ENCODE data around the gene KRTAP10-6. TPM values are rescaled to one million over a fixed set of nuclear protein-coding genes. Genes with fewer than 3 reads are reported as not detected.
"Not testable (repeated sequence)": the region's sequence is repeated elsewhere in the genome, so short reads cannot be mapped to it uniquely, and the experiment has no call there.

KRTAP10-6 gene
- total RNA-seq, 1 experiment from 2014 or later, result not detected

- no peak for DNase-seq (ENCODE audit: low read depth)
These were observed 34.6 kb downstream of the KRTAP10-6 start for GRCh38 chr21:44557491-44558328.

DNA sequence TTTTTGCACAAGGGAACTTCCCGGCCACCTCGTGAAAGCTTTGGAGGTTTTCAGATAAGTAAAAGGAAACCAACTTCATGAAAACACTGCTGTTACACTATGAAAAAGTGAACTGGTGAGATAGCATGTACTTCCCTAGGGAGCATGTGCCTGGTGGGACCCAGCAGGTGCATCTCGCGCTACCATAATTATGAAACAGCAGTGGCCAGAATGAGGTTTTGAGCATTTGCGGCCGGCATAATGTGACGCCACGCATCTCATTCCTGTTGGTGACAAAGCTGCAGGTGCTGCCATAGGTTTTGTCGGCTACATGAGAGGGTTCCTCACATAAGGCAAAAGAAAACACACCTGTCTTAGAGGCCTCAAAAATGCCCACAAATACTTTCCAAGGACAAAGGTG is 35.4 kb downstream of the KRTAP10-6 start:
- DNase-seq (ENCODE audit: low read depth), result no peak

DNA sequence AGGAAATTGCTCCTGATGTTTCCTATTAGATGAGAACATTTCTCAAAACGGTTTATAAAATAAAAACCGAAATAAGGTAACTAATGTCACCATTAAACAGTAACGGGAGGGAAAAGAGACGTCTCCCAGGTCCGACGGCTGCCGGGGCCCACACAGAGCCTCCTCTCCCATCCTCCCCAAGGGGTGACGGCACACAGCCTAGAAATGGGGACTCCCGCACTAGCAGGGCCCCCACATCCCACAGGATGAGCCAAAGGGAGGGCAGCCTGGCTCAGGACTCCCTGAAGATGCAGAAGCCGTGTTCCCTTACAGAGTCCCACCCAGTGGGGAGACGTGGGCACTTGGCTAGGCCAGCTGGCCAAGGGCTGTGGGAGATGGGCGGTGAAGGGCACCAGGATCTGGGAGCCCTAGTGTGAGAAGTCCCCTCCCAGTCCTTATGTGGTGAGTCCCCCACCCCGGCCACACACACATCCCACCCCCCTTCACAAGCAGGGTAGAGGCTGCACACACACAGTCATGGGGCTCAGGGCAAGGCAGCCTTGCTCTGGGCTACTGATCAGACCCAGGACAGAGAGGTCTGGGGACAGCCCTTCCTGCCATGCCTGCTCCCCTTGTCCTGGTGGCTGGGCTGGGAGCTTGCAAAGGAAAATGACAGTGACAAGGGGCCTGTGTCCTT is 37.0 kb downstream of the KRTAP10-6 start:
- no peak for DNase-seq (ENCODE audit: low read depth)

DNA sequence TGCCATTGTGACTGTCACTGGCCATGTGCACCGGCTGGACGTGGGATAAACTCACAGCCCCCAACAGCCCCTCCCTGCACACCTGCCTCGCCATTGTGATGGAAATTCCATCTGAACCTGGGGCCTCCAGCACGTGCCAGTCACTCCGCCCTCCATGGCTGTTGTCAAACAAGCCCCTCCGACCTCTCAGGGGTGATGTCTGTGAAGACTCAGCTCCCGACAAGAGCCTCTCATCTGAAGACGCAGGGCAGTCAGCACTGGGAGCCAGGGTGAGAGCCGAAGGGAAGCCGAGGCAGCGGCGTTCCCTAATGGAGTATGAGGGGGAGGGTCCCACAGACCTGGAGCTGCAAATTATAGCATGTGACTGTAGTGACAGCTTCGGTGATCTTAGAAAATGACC is 39.6 kb downstream of the KRTAP10-6 start:
- no peak for DNase-seq (ENCODE audit: low read depth)

- no peak for DNase-seq (ENCODE audit: low read depth)
These were observed 40.2 kb downstream of the KRTAP10-6 start for GRCh38 chr21:44552136-44552535.

DNA sequence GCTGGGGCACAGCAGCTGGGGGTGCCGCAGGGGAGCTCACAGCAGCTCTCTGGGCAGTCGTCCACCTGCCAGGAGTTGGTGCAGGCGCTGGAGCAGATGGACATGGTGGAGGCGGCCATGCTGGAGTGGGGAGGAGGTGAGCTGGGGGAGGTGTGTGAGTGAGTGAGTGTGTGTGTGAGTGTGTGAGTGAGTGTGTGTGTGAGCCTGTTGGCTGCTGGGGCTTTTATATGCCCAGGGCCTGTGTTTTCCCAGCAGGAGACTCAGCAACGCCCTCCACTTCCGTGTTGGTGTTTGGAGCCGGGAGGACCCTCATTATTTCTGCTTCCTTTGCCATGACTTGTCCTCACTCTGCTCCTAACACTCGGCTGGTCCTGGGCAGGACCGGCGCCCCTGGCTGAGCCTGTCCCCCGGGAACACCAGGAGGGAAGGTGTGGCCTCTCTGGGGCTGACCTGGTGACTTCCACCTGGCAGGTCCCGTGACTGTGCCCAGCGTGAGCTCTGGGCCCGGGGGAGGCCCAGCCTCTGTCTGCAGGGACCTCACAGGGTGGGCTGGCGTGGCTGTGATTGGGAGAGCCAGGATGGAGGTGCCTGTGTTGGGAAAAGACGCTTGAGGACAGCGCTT is 40.9 kb downstream of the KRTAP10-6 start, which contains the start of gene KRTAP10-2:
Gene KRTAP10-2 (minus strand): TSS at position 166 of the 622 bp plus-strand sequence. CDS start 47 bp downstream, at position 119.
- no peak for DNase-seq (ENCODE audit: low read depth)

GRCh38 chr21:44550807-44551206 is 41.5 kb downstream of the KRTAP10-6 start:
- peak; percentile 8 for DNase-seq (ENCODE audit: low read depth)

- DNase-seq (ENCODE audit: low read depth), result not testable (repeated sequence)
These were observed 42.0 kb downstream of the KRTAP10-6 start for GRCh38 chr21:44550285-44550684.

GRCh38 chr21:44549525-44550211 is 42.6 kb downstream of the KRTAP10-6 start:
- DNase-seq (ENCODE audit: low read depth), result no peak

DNA sequence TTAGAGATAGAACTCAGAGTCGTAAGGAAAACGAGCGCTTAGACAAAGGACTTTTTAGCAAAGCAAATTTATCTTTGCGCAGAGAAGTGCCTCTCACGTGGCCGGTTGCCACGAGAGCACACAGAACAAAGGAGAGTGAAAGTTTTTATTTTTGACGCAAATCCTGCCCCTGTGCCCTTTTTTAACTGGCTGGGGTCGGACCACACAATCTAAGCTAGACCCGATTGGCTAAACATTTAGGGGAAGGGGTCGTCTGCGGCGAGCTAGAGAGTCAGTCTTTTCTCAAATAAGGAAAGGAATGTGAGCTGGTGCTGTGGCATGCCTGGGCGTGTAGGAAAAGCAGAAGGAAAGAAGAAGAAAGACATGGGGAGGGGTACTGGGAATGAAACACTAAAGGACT is 43.4 kb downstream of the KRTAP10-6 start:
- no peak for DNase-seq (ENCODE audit: low read depth)

DNA sequence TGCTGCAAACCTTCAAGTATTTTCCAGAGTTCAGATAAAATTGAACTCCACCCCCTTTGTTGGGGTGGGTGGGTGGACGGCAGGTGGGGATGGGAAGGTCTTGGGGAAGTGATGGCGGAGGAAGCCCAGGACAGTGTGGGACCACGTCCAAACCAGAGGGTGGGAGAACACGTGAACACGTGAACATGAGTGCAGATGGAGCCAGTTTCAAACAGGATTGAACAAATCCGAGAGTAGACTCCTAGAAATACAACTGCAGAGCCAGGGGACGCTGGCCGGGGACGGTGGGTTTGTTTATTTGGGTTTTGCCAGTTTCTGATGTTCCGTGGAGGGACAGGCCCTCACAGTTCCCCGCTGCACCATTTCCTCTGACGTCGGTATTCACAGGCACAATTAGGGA is 43.9 kb downstream of the KRTAP10-6 start:
- no peak for DNase-seq (ENCODE audit: low read depth)

DNA sequence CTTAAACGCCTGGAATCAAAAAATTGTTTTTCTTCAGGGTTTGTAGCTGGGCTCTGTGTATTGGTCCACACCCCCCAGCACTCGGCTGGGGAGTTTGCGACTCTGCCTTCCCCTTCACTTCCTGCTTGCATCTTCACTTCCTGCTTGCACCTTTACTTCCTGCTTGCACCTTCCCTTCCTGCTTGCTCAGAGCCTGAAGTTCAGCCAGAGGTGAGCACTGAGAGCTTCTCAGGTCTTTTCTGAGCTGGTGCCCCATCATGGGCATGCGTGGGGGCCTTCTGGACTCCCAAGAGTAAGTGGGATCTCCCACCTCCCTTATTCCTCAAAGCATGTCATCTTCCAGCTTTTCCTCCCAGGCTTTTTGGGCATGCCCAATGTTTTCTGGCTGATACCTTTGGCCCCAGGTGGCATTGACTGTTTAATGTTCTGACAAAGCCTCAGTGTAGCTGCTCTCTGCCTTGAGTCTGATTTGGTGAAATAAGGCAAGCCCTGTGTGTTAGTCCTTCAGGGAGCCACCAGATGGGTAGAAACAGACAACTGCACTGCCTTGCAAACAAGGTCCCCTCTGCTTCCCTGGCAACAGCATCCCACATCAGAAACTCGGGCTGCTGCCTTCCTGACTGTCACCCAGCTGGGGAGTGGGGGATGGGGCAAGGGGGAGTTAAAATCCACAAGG is 44.5 kb downstream of the KRTAP10-6 start:
- no peak for DNase-seq (ENCODE audit: low read depth)

DNA sequence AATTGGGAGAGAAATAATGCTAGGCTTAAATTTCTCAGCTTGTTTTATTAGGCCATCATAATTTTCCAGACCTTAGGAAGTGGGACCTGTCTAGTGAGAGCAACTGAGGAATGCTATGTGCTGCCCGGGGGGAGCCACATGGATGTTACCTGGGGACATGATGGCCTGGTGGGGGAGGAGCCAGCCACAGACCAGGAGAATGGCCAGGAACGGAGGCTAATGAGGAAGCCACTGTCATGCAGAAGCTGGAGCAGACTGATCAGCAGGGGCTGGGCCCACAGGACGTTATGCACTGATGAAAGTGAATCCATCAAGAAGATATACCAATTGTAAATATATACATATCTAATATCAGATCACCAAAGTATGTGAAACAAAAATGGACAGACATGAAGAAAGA is 47.7 kb downstream of the KRTAP10-6 start:
- no peak for DNase-seq (ENCODE audit: low read depth)

DNA sequence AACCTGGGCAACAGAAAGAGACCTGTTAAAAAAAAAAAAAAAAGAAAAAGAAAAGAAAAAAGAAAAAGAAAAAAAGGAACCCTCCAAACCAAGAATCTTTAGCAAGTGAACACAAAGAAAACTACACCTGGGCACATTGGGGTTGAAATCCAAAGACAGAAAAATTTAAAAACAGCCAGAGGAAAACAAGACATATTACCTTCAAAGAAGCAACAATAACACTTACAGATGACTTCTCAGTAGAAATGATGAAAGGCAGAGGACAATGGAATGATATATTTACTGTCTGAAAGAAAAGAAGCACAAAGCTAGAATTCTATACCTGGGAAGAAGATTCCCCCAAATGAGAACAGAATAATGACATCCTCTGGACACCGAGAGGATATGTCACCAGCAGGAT is 49.6 kb downstream of the KRTAP10-6 start:
- DNase-seq (ENCODE audit: low read depth), result no peak

Other genes starting within 250 kb of the KRTAP10-6 start
- not detected in 2 replicates for gene TRPM2, start 238.9 kb downstream of the KRTAP10-6 start, total RNA-seq (2014; rRNA removed)
- gene LRRC3, start 137.0 kb downstream of the KRTAP10-6 start, total RNA-seq (2014; rRNA removed), result not detected in 2 replicates
- not detected in 2 replicates for gene KRTAP10-1, start 52.3 kb downstream of the KRTAP10-6 start, total RNA-seq (2014; rRNA removed)
- gene KRTAP10-2, start 41.0 kb downstream of the KRTAP10-6 start, total RNA-seq (2014; rRNA removed), result not detected in 2 replicates
- gene KRTAP10-3, start 33.7 kb downstream of the KRTAP10-6 start, total RNA-seq (2014; rRNA removed), result not detected in 2 replicates
- gene KRTAP10-4, start 18.8 kb downstream of the KRTAP10-6 start, total RNA-seq (2014; rRNA removed), result not detected in 2 replicates
- gene KRTAP10-5, start 11.9 kb downstream of the KRTAP10-6 start, total RNA-seq (2014; rRNA removed), result not detected in 2 replicates
- not detected in 2 replicates for gene KRTAP10-7, start 8.1 kb upstream of the KRTAP10-6 start, total RNA-seq (2014; rRNA removed)
- gene KRTAP10-8, start 19.6 kb upstream of the KRTAP10-6 start, total RNA-seq (2014; rRNA removed), result not detected in 2 replicates
- gene KRTAP10-9, start 34.6 kb upstream of the KRTAP10-6 start, total RNA-seq (2014; rRNA removed), result not detected in 2 replicates
- not detected in 2 replicates for gene KRTAP10-10, start 44.9 kb upstream of the KRTAP10-6 start, total RNA-seq (2014; rRNA removed)
- gene KRTAP10-11, start 53.9 kb upstream of the KRTAP10-6 start, total RNA-seq (2014; rRNA removed), result not detected in 2 replicates
- not detected in 2 replicates for gene KRTAP12-4, start 62.2 kb upstream of the KRTAP10-6 start, total RNA-seq (2014; rRNA removed)
- gene KRTAP12-3, start 65.4 kb upstream of the KRTAP10-6 start, total RNA-seq (2014; rRNA removed), result not detected in 2 replicates
- gene KRTAP12-2, start 74.4 kb upstream of the KRTAP10-6 start, total RNA-seq (2014; rRNA removed), result not detected in 2 replicates
- not detected in 2 replicates for gene KRTAP12-1, start 89.7 kb upstream of the KRTAP10-6 start, total RNA-seq (2014; rRNA removed)
- gene KRTAP10-12, start 104.7 kb upstream of the KRTAP10-6 start, total RNA-seq (2014; rRNA removed), result not detected in 2 replicates
- gene TSPEAR, start 119.1 kb upstream of the KRTAP10-6 start, total RNA-seq (2014; rRNA removed), result not detected in 2 replicates
- gene UBE2G2, start 209.3 kb upstream of the KRTAP10-6 start, total RNA-seq (2014; rRNA removed), result 54.5 and 55.5 TPM in 2 replicates
- 125 and 129 TPM in 2 replicates for gene SUMO3, start 225.6 kb upstream of the KRTAP10-6 start, total RNA-seq (2014; rRNA removed)